ENCODE measurements around the gene CLCN5.
"Not testable (repeated sequence)": the region's sequence is repeated elsewhere in the genome, so short reads cannot be mapped to it uniquely, and the experiment has no call there.

CLCN5 gene

DNA sequence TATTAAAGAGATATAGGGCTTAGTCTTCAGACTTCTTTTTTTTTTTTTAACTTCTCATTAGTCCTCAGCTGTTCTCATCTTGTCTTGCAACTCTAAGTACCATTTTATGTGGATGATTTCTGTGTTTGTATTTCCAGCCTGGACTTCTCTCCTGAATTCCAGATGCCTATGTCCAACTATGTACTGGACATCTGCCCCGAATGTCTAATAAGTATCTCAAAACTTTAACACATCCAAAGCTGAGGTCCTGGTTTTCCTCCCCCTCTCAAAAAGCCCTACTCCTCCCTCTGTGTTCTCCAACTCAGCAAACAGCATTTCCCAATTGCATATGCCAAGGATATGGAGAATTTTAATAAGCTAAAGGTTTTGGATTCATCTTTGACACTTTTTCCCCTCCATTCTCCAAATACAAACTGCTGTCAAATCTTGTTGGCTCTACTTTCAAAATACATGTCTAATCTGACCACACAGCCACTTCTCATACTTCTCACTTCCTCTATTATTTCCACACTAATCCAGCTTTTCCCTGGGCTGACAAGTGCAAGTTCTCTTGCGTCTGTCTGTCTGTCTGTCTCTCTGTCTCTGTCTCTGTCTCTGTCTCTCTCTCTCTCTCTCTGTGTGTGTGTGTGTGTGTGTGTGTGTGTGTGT lies 79.8 kb downstream of the CLCN5 start:
- no peak for TF ChIP-seq CTCF (IDR thresholded peaks at IDR 0.05; ENCODE audit: control insufficient read depth, extremely low read depth, insufficient read depth)
- H3K4me3 ChIP-seq (ENCODE audit: low read depth, low read length): no peak overlapping the region
- no peak for DNase-seq (ENCODE audit: low read depth)

- no peak for TF ChIP-seq CTCF (IDR thresholded peaks at IDR 0.05; ENCODE audit: control insufficient read depth, extremely low read depth, insufficient read depth)
- no peak overlapping the region for H3K4me3 ChIP-seq (ENCODE audit: low read depth, low read length)
- no peak for DNase-seq (ENCODE audit: low read depth)
Measured at GRCh38 chrX:50003467-50003866, 81.1 kb downstream of the CLCN5 start.

DNA sequence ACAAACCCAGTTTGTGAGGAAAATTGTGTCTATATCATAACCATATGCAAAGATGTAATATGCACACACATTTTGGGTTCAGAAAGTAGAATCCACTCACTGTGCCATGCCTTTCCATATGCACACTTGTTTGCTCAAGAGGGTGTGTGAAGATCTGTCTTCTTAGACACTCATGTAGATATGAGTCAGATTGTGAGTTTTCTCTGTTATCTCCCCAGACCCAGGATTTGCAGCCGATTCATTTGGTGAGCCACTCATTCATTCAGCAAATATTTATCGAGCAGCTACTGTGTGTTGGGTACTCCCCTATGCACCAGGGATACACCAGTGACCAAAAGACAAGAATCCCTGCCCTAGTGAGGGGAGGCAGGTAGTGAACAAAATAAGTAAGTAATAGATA lies 81.5 kb downstream of the CLCN5 start:
- H3K4me3 ChIP-seq (ENCODE audit: low read depth, low read length): no peak overlapping the region
- TF ChIP-seq CTCF (IDR thresholded peaks at IDR 0.05; ENCODE audit: control insufficient read depth, extremely low read depth, insufficient read depth): no peak
- DNase-seq (ENCODE audit: low read depth): no peak

DNA sequence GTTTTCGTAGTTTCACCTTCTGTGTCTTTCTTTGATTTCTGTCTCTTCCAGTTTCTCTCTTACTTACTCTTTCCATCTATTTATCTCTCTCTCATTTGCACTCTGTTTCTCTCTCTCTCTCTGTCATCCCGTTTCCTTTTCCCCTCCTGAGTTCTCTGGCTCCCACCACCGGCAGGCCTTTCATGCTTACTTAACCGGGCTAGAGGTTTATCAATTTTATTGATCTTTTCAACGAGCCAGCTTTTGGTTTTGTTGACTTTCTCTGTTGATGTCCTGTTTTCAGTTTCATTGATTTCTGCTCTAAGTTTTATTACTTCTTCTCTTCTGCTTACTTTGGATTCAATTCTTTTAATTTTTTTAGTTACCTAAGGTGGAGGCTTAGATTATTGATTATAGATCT lies 103.2 kb downstream of the CLCN5 start:
- not testable (repeated sequence) for DNase-seq (ENCODE audit: low read depth); H3K4me3 ChIP-seq (ENCODE audit: low read depth, low read length)

GRCh38 chrX:50035126-50035525 lies 112.7 kb downstream of the CLCN5 start:
- H3K4me3 ChIP-seq (ENCODE audit: low read depth, low read length): no peak overlapping the region
- no peak for TF ChIP-seq CTCF (IDR thresholded peaks at IDR 0.05; ENCODE audit: control insufficient read depth, extremely low read depth, insufficient read depth)
- DNase-seq (ENCODE audit: low read depth): no peak

GRCh38 chrX:50036426-50036825 lies 114.0 kb downstream of the CLCN5 start:
- no peak for DNase-seq (ENCODE audit: low read depth)
- H3K4me3 ChIP-seq (ENCODE audit: low read depth, low read length): no peak overlapping the region
- no peak for TF ChIP-seq CTCF (IDR thresholded peaks at IDR 0.05; ENCODE audit: control insufficient read depth, extremely low read depth, insufficient read depth)

DNA sequence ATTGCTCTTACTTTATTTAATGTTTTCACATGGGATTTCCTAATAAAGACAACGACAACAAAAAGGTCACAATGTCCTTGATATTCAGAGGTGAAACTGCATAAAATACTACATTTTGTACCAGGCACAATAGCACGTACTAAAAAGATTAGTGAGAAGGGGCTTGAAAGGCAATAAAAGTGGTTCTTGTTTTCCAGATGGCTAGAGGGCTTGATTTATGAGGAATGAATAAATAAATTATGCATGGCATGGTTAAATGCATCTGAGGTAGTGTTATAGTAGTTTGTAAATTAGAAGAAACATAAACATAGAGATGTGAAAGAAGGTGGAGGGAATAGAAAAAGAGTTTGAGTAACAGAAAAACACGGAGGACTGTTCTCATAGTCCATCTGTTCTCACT lies 123.4 kb downstream of the CLCN5 start:
- H3K4me3 ChIP-seq (ENCODE audit: low read depth, low read length): no peak overlapping the region
- DNase-seq (ENCODE audit: low read depth): no peak
- no peak for TF ChIP-seq CTCF (IDR thresholded peaks at IDR 0.05; ENCODE audit: control insufficient read depth, extremely low read depth, insufficient read depth)
